ENCODE measurements around the gene RPL11. TPM values are rescaled to one million over a fixed set of nuclear protein-coding genes. Genes with fewer than 3 reads are reported as not detected.

The RPL11 gene
- total and polyA plus RNA-seq, 2 experiments from 2014 or later, result 1,126 to 1,484 TPM

DNA sequence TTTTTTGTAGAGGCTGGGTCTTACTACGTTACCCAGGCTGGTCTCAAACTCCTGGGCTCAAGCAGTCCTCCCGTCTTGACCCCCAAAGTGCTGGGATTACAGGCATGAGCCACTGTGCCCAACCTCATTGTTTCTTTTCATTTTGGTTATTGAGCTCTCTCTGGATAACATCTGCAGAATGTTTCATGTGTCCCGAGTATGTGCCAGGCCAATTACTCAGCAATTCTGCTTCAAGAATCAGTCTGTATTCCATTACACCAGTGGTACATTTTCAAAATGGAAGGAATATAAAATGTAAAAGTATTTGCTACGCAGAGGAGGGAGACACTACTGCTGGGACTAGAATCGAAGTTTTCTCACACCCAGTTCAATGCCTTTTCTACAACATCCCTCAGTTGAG is 50.0 kb downstream of the RPL11 start (continued):
- no peak for TF ChIP-seq ZNF331 (CRISPR knock-in tag; IDR thresholded peaks at IDR 0.05; ENCODE audit: low read depth)

GRCh38 chr1:23742670-23743286 is 51.2 kb downstream of the RPL11 start:
- H2AFZ ChIP-seq, result peak overlapping the region; percentile 89
- Mint-ChIP-seq H3K36me3 (ENCODE audit: low read depth) (peaks cover 14% of the 10 kb centered on the region; the same call in 2 of the 3 replicates), H3K4me1 (peaks cover 27% of the 10 kb centered on the region), H3K27me3 (ENCODE audit: insufficient read depth, low read depth, poor library complexity) (peaks cover 8% of the 10 kb centered on the region), H3K4me3 (peak overlapping the region; percentile 79), H3K9me3 (no peaks in the 10 kb centered on the region), H3K27ac (peak overlapping the region; percentile 95)
- DNase-seq (ENCODE audit: low spot score), result peak; percentile 75
- H3K9me2 ChIP-seq (ENCODE audit: insufficient read depth), result no peaks in the 10 kb centered on the region
- H3F3A ChIP-seq (replicated peaks; ENCODE audit: low read depth), result no peaks in the 10 kb centered on the region
- no peaks in the 10 kb centered on the region for H3K27me3 ChIP-seq (ENCODE audit: insufficient read depth)
- H3K27ac ChIP-seq (ENCODE audit: low read depth), result peak overlapping the region; percentile 81
- H3K36me3 ChIP-seq (ENCODE audit: insufficient read depth), result peaks cover 5% of the 10 kb centered on the region; the same call in 1 of the 2 replicates
- peak overlapping the region; percentile 90 for H3K4me2 ChIP-seq
- H3K4me1 ChIP-seq (ENCODE audit: insufficient read depth), result peaks cover 16% of the 10 kb centered on the region
- H3K4me3 ChIP-seq, result peak overlapping the region; percentile 95
- peaks cover 41% of the 10 kb centered on the region for H3K79me2 ChIP-seq (replicated peaks; ENCODE audit: insufficient read depth)
- TF ChIP-seq ZNF331 (CRISPR knock-in tag; IDR thresholded peaks at IDR 0.05; ENCODE audit: low read depth) (no peak), ZNF114 (CRISPR knock-in tag; IDR thresholded peaks at IDR 0.05) (no peak), NANOG (IDR thresholded peaks at IDR 0.05; ENCODE audit: borderline replicate concordance) (no peak), JUNB (IDR thresholded peaks at IDR 0.05; ENCODE audit: unreplicated experiment) (no peak), ETS1 (IDR thresholded peaks at IDR 0.05) (no peak), CTCF (conservative IDR thresholded peaks at IDR 0.05; ENCODE audit: low read depth in 2 of 2) (no peak), CREB1 (CRISPR knock-in tag; IDR thresholded peaks at IDR 0.05; ENCODE audit: low read depth) (no peak), EZH2 (IDR thresholded peaks at IDR 0.05; ENCODE audit: low read depth, unreplicated experiment) (no peak), STAT1 (IDR thresholded peaks at IDR 0.05; ENCODE audit: unreplicated experiment) (no peak), EZH2phosphoT487 (IDR thresholded peaks at IDR 0.05; ENCODE audit: unreplicated experiment) (no peak), POLR2AphosphoS5 (IDR thresholded peaks at IDR 0.05; ENCODE audit: low read depth) (no peak)
- TF ChIP-seq, protein P1, sequence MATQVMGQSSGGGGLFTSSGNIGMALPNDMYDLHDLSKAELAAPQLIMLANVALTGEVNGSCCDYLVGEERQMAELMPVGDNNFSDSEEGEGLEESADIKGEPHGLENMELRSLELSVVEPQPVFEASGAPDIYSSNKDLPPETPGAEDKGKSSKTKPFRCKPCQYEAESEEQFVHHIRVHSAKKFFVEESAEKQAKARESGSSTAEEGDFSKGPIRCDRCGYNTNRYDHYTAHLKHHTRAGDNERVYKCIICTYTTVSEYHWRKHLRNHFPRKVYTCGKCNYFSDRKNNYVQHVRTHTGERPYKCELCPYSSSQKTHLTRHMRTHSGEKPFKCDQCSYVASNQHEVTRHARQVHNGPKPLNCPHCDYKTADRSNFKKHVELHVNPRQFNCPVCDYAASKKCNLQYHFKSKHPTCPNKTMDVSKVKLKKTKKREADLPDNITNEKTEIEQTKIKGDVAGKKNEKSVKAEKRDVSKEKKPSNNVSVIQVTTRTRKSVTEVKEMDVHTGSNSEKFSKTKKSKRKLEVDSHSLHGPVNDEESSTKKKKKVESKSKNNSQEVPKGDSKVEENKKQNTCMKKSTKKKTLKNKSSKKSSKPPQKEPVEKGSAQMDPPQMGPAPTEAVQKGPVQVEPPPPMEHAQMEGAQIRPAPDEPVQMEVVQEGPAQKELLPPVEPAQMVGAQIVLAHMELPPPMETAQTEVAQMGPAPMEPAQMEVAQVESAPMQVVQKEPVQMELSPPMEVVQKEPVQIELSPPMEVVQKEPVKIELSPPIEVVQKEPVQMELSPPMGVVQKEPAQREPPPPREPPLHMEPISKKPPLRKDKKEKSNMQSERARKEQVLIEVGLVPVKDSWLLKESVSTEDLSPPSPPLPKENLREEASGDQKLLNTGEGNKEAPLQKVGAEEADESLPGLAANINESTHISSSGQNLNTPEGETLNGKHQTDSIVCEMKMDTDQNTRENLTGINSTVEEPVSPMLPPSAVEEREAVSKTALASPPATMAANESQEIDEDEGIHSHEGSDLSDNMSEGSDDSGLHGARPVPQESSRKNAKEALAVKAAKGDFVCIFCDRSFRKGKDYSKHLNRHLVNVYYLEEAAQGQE (IDR thresholded peaks at IDR 0.05; ENCODE audit: unreplicated experiment), result no peak
- TF ChIP-seq, protein P2, sequence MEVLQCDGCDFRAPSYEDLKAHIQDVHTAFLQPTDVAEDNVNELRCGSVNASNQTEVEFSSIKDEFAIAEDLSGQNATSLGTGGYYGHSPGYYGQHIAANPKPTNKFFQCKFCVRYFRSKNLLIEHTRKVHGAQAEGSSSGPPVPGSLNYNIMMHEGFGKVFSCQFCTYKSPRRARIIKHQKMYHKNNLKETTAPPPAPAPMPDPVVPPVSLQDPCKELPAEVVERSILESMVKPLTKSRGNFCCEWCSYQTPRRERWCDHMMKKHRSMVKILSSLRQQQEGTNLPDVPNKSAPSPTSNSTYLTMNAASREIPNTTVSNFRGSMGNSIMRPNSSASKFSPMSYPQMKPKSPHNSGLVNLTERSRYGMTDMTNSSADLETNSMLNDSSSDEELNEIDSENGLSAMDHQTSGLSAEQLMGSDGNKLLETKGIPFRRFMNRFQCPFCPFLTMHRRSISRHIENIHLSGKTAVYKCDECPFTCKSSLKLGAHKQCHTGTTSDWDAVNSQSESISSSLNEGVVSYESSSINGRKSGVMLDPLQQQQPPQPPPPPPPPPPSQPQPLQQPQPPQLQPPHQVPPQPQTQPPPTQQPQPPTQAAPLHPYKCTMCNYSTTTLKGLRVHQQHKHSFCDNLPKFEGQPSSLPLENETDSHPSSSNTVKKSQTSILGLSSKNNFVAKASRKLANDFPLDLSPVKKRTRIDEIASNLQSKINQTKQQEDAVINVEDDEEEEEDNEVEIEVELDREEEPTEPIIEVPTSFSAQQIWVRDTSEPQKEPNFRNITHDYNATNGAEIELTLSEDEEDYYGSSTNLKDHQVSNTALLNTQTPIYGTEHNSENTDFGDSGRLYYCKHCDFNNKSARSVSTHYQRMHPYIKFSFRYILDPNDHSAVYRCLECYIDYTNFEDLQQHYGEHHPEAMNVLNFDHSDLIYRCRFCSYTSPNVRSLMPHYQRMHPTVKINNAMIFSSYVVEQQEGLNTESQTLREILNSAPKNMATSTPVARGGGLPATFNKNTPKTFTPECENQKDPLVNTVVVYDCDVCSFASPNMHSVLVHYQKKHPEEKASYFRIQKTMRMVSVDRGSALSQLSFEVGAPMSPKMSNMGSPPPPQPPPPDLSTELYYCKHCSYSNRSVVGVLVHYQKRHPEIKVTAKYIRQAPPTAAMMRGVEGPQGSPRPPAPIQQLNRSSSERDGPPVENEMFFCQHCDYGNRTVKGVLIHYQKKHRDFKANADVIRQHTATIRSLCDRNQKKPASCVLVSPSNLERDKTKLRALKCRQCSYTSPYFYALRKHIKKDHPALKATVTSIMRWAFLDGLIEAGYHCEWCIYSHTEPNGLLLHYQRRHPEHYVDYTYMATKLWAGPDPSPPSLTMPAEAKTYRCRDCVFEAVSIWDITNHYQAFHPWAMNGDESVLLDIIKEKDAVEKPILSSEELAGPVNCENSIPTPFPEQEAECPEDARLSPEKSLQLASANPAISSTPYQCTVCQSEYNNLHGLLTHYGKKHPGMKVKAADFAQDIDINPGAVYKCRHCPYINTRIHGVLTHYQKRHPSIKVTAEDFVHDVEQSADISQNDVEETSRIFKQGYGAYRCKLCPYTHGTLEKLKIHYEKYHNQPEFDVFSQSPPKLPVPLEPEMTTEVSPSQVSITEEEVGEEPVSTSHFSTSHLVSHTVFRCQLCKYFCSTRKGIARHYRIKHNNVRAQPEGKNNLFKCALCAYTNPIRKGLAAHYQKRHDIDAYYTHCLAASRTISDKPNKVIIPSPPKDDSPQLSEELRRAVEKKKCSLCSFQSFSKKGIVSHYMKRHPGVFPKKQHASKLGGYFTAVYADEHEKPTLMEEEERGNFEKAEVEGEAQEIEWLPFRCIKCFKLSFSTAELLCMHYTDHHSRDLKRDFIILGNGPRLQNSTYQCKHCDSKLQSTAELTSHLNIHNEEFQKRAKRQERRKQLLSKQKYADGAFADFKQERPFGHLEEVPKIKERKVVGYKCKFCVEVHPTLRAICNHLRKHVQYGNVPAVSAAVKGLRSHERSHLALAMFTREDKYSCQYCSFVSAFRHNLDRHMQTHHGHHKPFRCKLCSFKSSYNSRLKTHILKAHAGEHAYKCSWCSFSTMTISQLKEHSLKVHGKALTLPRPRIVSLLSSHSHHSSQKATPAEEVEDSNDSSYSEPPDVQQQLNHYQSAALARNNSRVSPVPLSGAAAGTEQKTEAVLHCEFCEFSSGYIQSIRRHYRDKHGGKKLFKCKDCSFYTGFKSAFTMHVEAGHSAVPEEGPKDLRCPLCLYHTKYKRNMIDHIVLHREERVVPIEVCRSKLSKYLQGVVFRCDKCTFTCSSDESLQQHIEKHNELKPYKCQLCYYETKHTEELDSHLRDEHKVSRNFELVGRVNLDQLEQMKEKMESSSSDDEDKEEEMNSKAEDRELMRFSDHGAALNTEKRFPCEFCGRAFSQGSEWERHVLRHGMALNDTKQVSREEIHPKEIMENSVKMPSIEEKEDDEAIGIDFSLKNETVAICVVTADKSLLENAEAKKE (CRISPR knock-in tag; IDR thresholded peaks at IDR 0.05), result no peak
- peaks cover 23% of the 10 kb centered on the region for H4K20me1 ChIP-seq (replicated peaks; ENCODE audit: insufficient read depth)
- ATAC-seq, result peak; percentile 68
